Cardiac muscle cell (in vitro differentiated cells and primary cell): ENCODE measurements around the gene RNASE7. TPM values are rescaled to one million over a fixed set of nuclear protein-coding genes. Genes with fewer than 3 reads are reported as not detected.

ENCODE experiments used
- DNase-seq, 2 donors: peaks; one replicate each; pipeline versions ENCODE4 v3.0.0 to v3.0.0-alpha.2; 2010 to 2017; ENCODE audit warnings: low read depth in 1 of 2, low spot score in 1 of 2
- H3K27ac ChIP-seq: fragments of 200-600 bp; sonication (generic); 2 replicates; pipeline ENCODE4 v1.5.1; 2016
- H3K27me3 ChIP-seq: fragments of 200-600 bp; sonication (generic); 2 replicates; pipeline ENCODE4 v1.6.0; 2016; ENCODE audit warnings: control low read depth
- H3K36me3 ChIP-seq: fragments of 200-600 bp; sonication (generic); 2 replicates; pipeline ENCODE4 v1.5.1; 2016; ENCODE audit warnings: control low read depth
- H3K4me1 ChIP-seq: fragments of 200-600 bp; sonication (generic); 2 replicates; pipeline ENCODE4 v1.8.1; 2017; ENCODE audit warnings: low read depth, mild to moderate bottlenecking, mixed run types
- H3K4me3 ChIP-seq: fragments of 200-600 bp; sonication (generic); 2 replicates; pipeline ENCODE4 v1.5.1; 2016; ENCODE audit warnings: mild to moderate bottlenecking
- H3K9me3 ChIP-seq: fragments of 200-600 bp; sonication (generic); 2 replicates; pipeline ENCODE4 v1.5.1; 2017; ENCODE audit warnings: low read depth, mild to moderate bottlenecking, control low read depth
- polyA plus RNA-seq: library from polyadenylated mRNA; unstranded; fragments of >200 nt; fragmentation: Nextera tagmentation; extraction: Ambion mirVana; gene quantifications from 2 replicates; pipeline ENCODE4 v1.2.1, GENCODE V29; 2016
- total RNA-seq: library from RNA; depleted of rRNA; stranded (reverse); fragments of >200 nt; gene quantifications from 2 replicates; pipeline ENCODE4 v1.2.3, GENCODE V29; 2016
- TF ChIP-seq, protein P1 (sequence below): IDR thresholded peaks from 2 replicates; pipeline ENCODE4 v1.5.1; 2012; ENCODE audit warnings: low read depth, mild to moderate bottlenecking, low read length

RNASE7 gene
- total and polyA plus RNA-seq, 2 experiments from 2014 or later: not detected

DNA sequence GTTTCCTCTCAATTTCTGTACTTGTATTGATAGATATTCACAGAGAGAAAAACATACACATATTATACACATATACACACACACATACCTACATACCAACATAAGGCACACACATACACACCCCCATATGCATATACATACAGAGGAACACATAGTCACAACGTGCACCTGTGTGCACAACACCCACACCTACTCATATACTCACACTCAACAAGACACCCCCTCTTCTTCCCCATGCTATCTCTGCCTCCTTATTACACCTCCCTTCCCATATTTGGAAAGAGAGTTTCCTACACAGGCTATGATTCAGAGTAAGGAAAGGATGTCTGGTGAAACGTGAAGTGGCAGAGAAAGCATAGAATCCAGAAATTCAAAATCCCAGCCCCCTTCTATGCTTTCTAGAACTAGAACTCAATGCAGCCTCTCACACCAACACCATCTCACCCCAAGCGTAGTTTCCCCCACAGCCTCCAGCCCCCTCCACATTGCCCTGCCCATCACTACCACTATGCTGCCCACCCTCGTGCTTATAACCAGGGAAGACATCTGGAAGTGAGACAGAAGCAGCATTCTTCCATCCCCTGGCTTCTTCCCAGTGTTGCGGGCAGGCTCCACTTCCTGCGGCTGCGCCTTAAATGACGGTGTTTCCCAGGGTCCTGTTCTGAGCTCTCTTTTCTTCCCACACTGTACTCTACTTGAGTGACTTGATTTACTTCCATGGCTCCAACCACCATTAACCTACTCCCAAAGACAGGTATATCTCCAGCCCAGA is 17.9 kb downstream of the RNASE7 start:
- Histone ChIP-seq H3K27me3 (no peaks in the 10 kb centered on the region), H3K36me3 (no peaks in the 10 kb centered on the region), H3K4me1 (no peaks in the 10 kb centered on the region), H3K4me3 (no peak overlapping the region), H3K9me3 (no peaks in the 10 kb centered on the region), H3K27ac (no peak overlapping the region)
- TF ChIP-seq, protein P1, sequence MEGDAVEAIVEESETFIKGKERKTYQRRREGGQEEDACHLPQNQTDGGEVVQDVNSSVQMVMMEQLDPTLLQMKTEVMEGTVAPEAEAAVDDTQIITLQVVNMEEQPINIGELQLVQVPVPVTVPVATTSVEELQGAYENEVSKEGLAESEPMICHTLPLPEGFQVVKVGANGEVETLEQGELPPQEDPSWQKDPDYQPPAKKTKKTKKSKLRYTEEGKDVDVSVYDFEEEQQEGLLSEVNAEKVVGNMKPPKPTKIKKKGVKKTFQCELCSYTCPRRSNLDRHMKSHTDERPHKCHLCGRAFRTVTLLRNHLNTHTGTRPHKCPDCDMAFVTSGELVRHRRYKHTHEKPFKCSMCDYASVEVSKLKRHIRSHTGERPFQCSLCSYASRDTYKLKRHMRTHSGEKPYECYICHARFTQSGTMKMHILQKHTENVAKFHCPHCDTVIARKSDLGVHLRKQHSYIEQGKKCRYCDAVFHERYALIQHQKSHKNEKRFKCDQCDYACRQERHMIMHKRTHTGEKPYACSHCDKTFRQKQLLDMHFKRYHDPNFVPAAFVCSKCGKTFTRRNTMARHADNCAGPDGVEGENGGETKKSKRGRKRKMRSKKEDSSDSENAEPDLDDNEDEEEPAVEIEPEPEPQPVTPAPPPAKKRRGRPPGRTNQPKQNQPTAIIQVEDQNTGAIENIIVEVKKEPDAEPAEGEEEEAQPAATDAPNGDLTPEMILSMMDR: no peak
- DNase-seq: peak in 1 of 2 donors; percentile 35

DNA sequence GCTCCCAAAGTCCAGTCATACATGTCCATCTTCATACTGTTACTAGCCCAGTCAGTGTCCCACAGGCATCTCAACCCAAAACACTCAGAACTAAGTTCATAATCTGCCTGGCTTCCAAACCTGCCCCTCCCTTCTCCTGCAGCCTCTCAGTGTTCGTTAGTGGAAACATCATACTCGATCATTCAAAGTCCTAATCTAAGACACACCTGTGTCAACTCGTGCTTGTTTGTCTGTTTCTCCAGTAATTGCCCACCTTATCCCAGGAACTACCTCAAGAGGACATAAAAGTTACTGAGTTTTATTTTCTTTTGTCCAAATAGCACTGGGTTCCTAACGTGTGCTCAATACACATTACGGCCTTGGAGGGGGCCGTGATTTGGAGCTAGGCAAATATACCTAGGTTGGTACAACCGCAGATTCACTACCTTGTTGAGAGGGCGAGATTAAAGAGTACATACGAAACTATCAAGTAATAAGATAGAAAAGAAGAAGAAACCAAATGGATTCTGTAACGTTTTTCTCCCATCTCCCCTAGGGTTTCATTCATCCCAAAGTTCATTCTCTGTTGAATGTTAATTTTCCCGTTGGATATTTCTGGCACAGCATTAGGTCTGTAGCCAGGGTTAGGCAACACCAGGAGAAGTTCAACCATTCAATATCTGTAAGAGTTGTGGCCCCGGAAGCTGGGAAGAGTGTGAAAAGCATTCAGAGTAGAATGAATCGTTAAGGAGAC is 18.6 kb downstream of the RNASE7 start:
- Histone ChIP-seq H3K36me3 (no peaks in the 10 kb centered on the region), H3K27ac (no peak overlapping the region), H3K4me3 (no peak overlapping the region), H3K4me1 (no peaks in the 10 kb centered on the region), H3K27me3 (no peaks in the 10 kb centered on the region), H3K9me3 (no peaks in the 10 kb centered on the region)
- TF ChIP-seq, protein P1: no peak
- DNase-seq: no peak

DNA sequence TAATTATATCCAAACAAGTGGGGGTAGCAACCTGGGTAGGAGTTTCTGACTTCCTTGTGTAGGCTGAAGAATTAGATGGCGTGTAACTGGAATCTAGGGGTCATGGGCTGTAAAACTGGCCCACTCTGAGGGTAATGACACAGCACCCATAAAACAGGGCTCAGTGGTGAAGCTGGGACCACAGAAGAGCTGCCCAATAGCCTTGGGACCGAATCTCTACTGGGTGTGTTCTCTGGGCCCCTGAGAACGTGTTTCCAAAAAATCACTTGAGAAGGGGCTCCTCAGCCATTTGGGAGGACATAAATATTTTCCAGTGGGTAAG is 19.1 kb downstream of the RNASE7 start:
- H3K27me3 ChIP-seq: no peaks in the 10 kb centered on the region
- H3K27ac ChIP-seq: no peak overlapping the region
- no peak overlapping the region for H3K4me3 ChIP-seq
- no peaks in the 10 kb centered on the region for H3K9me3 ChIP-seq
- TF ChIP-seq, protein P1: no peak
- H3K4me1 ChIP-seq: no peaks in the 10 kb centered on the region
- no peak for DNase-seq
- no peaks in the 10 kb centered on the region for H3K36me3 ChIP-seq

DNA sequence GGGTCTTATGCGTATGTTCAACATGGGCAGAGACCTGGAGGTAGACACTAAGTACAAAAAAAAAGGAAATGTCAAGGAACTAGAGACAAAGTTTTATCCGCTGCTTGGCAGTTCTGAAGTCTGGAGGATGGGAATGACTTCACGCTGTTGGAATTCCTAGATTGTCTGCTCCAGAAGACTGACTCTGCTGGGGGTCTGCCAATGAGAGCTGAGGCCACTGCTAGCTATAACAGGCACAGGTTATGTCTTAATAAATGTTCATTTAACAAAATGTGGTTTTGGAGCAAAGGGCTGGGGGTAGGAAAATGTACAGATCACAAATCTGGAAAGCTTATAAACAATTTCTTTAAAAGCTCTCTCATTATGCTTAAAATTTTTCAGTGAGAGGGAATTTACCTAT is 21.3 kb downstream of the RNASE7 start:
- H3K27ac ChIP-seq: no peak overlapping the region
- DNase-seq: peak in 1 of 2 donors; percentile 93
- no peaks in the 10 kb centered on the region for H3K36me3 ChIP-seq
- H3K4me3 ChIP-seq: no peak overlapping the region
- no peaks in the 10 kb centered on the region for H3K27me3 ChIP-seq
- no peaks in the 10 kb centered on the region for H3K9me3 ChIP-seq
- no peaks in the 10 kb centered on the region for H3K4me1 ChIP-seq
- TF ChIP-seq, protein P1: no peak

DNA sequence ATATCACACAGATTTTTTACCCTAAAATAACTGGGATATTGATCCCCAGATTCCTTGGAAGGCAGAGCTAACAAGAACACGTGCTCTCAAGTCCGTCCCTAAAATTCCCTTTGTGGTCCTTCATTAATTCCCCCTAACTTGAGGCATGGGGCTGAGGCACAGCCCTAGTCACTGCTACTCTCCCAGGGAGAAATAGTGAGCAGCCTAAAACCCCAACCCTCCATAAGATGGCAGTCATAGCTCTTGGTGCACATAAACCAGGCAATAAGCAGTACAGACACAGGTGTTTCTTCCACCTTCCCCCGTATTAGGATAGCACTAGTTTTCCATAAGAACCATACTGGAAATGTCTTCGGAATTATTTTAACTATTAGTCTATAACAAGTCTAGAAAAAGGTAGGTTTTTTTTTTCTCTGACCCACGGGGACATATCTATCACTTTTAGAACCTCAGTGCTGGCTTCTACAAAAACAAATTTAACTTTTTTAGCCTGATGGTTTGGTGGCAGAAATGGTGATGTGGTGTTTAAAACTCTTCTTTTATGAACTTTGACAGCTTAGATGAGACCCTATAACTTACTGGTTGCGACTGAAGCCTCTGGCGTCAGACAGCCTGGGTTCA is 24.8 kb downstream of the RNASE7 start:
- TF ChIP-seq, protein P1: peak; percentile 27
- no peaks in the 10 kb centered on the region for H3K36me3 ChIP-seq

More for the DNA sequence above, 24.8 kb downstream of the RNASE7 start:
- DNase-seq: no peak
- H3K9me3 ChIP-seq: no peaks in the 10 kb centered on the region
- no peak overlapping the region for H3K27ac ChIP-seq
- H3K4me1 ChIP-seq: peaks cover 5% of the 10 kb centered on the region
- no peak overlapping the region for H3K4me3 ChIP-seq
- H3K27me3 ChIP-seq: no peaks in the 10 kb centered on the region
